T-helper 2 cell (primary cell): ENCODE measurements around the gene ZBTB22.
"Not testable (repeated sequence)": the region's sequence is repeated elsewhere in the genome, so short reads cannot be mapped to it uniquely, and the experiment has no call there.

Experiments used
- DNase-seq, 5 experiments: peaks; one replicate each; pipeline versions ENCODE4 v3.0.0 to v3.0.0-alpha.2; 2012 to 2022
- total RNA-seq, 2 donors: gene quantifications; one replicate each; lab custom pipeline; 2026; lab: John Stamatoyannopoulos, UW

ZBTB22 gene, protein sequence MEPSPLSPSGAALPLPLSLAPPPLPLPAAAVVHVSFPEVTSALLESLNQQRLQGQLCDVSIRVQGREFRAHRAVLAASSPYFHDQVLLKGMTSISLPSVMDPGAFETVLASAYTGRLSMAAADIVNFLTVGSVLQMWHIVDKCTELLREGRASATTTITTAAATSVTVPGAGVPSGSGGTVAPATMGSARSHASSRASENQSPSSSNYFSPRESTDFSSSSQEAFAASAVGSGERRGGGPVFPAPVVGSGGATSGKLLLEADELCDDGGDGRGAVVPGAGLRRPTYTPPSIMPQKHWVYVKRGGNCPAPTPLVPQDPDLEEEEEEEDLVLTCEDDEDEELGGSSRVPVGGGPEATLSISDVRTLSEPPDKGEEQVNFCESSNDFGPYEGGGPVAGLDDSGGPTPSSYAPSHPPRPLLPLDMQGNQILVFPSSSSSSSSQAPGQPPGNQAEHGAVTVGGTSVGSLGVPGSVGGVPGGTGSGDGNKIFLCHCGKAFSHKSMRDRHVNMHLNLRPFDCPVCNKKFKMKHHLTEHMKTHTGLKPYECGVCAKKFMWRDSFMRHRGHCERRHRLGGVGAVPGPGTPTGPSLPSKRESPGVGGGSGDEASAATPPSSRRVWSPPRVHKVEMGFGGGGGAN
- total RNA-seq = 16.5 to 24.3 reads per million in 2 donors

- peak; percentile 88 to 98 (median 94) for DNase-seq
Measured at GRCh38 chr6:33317669-33318425, at the start of gene ZBTB22. Gene ZBTB22, minus strand, starts transcription at chr6:33317744. Its CDS starts 828 bp downstream, at chr6:33316916.

DNA sequence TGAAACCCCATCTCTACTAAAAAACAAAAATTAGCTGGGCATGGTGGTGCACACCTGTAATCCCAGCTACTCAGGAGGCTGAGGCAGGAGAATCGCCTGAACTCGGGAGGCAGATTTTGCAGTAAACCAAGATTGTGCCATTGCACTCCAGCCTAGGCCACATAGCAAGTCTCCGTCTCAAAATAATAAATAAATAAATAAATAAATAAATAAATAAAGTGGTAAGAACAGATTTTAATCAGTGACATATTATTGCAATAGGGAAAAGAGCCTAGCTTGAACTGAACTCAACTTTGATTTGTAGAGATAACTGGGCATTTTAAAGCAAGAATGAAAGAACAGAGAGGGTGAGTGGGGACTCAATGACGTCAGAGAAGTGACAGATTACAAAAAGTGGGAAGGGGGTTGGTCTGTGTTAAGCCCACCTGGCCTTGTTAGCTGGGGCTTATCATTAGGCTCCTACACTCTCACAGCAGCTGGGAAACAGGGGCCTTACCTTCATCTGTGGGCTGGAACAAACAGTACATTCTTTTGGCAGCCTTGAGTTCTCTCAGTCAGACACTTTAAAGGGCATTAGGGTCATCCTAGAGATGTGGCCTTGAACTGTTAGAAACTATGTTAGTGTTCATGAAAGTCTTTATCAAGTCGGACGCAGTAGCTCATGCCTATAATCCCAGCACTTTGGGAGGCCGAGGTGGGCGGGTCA is 49.6 kb upstream of the ZBTB22 start:
- no peak for DNase-seq

DNA sequence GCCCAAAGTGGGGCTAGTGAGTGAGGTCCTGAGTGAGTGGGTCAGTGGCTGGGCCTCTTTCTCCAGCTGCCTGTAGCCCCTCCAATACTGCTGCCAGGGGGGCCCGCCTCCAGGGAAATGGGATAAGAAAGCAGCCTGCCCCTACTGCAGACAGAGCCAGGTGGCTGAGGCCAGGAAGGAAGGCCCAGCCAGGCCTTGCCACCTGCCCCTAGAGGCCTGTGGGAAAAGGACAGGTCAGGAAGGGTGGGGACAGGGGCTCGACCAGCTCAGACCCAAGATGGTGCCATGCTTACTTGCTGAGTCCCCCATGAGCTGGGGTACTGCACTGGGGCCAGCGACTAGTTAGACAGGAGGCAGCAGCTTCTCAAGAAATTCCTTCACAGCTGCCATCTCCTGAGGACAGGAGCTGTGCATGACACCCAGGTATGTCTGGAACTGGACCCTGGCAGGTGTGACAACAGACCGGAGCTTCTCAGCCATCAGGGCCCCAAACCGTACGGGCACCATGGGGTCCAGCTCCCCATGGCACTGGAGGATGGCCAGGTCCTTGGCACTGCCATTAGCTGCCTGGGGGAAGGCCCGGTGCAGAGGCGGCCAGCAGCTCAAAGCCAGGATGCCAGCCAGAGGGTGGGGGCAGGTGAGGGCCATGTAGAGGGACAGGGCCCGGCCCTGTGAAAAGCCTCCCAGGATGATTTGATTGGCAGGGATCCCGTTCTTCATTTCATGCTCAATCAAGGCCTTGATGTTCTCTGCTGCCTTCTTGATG is 47.8 kb upstream of the ZBTB22 start:
- not testable (repeated sequence) for DNase-seq

DNA sequence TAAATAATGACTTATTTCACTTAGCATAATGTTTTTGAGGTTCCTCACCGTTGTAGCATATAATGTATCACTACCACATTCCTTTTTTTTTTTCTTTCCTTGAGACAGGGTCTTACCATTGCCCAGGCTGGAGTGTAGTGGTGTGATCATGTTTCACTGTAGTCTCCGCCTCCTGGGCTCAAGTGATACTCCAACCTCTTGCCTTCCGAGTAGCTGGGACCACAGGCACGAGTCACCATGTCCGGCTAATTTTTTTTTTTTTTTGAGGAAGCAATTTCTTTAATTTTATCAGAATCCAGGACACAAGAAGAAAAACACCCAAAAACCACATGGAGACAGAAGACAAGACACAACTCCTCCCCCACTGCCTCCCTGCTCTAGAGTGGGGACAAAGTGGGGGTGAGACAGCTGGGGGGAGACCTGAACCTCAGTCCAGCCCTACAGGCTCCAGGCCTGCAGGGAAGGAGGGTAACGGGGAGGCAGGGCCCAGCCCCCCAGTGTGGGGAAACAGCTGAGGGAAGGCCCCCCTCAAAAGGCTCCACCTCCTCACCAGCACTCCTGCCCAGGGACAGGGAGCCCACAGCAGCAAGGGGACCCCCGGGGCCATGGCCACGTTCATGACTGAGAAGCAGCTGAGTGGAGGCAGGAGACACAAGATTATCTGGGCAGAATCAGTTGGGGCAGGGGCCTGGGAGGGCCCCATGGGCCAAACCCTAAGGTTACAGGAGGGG is 47.1 kb upstream of the ZBTB22 start:
- not testable (repeated sequence) for DNase-seq

- DNase-seq = not testable (repeated sequence)
Measured at GRCh38 chr6:33363486-33363885, 45.9 kb upstream of the ZBTB22 start.

DNA sequence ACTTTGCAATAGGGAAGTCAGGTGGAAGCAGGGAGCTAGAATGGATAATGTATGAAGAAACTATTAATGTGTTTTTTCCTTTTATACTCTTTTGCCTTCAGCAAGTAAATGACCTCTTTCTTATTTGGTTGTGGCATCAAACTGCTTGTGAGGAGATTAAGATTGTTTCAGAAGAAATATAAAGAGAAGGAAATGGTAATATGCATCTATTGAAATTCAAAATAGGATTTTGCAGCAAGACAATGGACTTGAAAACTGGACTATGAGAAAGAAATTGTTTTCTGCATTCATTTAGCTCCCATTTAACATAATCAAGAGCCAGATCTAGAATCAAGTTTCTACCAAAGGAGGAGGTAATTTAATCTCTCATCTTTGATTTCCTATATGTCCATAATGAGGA is 41.8 kb upstream of the ZBTB22 start:
- DNase-seq = no peak

GRCh38 chr6:33357160-33357871 is 39.8 kb upstream of the ZBTB22 start:
- DNase-seq = not testable (repeated sequence)

- DNase-seq = no peak
Measured at GRCh38 chr6:33356295-33356694, 38.8 kb upstream of the ZBTB22 start.

DNA sequence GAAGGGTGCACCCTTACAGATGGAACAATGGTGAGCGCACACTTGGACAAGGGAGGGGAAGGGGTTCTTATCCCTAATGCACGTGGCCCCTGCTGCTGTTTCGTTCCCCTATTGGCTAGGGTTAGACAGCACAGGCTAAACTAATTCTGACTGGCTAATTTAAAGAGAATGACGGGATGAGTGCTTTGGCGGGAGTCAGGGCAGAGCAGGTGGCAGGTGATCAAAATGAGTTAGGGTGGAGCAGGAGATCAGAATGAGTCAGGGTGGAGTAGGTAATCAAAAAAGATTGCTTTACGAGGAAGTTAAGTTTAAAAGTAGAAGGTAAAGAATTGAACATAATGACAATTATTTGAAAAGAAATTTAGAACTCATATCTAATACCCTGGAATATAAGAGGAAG is 38.3 kb upstream of the ZBTB22 start:
- DNase-seq = not testable (repeated sequence)

DNA sequence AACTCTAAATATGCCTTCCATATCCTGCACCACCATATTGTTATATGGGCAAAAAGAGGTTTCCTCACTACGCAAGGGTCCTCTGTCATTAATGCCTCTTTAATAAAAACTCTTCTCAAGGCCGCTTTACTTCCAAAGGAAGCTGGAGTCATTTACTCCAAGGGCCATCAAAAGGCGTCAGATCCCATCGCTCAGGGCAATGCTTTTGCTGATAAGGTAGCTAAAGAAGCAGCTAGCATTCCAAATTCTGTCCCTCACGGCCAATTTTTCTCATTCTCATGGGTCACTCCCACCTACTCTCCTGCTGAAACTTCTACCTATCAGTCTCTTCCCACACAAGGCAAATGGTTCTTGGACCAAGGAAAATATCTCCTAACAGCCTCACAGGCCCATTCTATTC is 30.3 kb upstream of the ZBTB22 start:
- no peak for DNase-seq

DNA sequence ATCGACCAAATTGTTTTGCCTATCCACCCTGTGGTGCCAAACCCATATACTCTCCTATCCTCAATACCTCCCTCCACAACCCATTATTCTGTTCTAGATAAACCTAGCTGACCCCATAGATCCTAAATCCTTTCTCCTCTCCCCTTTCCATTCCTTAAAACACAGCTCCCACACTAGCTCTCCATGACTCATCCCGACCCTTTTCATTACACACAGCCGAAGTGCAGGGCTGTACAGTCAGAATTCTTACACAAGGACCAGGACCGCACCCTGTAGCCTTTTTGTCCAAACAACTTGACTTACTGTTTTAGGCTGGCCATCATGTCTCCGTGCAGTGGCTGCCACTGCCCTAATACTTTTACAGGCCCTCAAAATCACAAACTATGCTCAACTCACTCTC is 29.4 kb upstream of the ZBTB22 start:
- not testable (repeated sequence) for DNase-seq

DNA sequence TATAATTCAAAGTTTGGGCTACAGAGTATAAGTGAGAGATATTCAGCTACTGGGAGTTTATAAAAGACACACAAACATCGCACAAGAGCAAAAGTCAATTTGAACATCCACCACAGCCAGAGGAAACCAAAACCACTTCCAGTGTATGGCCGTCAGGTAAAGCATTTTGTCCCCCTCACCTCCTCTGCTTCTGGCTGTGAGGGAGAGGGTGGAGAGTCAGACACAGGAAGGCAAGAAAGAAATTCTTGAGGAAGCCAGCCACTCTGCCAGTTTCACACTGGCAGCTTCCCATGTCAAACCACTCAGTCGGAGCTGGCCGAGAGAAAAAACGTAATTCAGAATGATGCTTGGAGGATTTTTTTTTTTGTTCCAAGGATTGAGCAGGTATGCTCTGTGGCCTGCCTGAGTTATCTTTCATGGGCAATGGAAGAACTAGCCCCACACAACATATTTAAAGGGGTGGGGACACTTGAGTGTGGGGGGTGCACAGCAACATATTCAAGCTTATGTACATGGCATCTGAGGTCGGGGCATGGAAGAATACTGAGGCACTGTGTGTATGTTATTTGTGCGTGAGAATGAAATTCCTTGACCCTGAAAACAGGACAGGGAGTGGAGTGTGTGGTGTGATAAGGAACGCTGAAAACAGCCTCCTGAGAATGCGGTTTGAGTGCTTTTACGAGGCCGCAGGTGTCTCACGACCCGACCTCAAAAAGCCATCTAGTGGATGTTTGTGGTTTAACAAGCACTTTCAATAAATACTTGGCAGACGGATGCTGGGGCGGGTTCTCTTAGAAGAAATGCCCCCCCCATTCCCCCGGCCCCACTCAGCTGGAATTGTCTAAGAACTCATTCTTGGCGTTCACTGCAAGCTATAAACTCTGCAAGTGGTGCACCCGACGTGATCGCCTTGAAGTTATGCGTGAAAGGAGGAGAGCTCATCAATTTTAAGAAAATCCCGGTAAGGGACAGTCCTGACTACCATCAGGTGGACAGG is 27.5 kb upstream of the ZBTB22 start:
- DNase-seq = peak; percentile 34 to 93 (median 63)

- peak in 4 of 5 experiments; percentile 17 to 95 (median 76) for DNase-seq
Measured at GRCh38 chr6:33343953-33344611, 26.5 kb upstream of the ZBTB22 start.

- DNase-seq = peak in 1 of 5 experiments; percentile 13
Measured at GRCh38 chr6:33343606-33343952, 26.0 kb upstream of the ZBTB22 start.

DNA sequence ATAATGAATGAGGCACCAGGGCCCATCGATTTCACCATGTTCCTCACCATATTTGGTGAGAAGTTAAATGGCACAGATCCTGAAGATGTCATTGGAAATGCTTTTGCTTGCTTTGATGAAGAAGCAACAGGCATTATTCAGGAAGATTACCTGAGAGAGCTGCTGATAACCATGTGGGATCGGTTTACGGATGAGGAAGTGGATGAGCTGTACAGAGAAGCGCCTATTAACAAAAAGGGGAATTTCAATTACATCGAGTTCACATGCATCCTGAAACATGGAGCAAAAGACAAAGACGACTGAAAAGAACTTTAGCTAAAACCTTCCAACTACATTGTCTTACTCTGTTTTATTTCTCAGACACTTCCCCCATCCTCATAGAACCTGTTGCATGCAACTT is 21.6 kb upstream of the ZBTB22 start:
- no peak for DNase-seq

DNA sequence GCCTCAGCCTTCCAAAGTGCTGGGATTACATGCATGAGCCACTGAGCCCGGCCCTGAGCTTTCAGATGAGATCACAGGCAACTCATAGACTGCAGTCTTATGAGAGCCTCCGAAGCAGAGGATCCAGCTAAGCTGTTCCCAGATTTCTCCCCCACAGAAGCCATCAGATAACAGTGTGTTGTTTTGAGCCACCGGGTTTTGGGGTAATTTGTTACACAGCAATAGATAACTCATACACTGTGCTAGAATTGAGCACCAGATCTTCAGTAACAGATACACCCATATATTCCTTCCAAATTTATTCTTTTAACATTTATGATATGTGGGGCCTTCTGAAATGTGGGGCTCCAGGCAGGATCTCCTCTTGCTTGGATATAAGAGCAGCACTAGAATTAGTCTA is 19.0 kb upstream of the ZBTB22 start:
- no peak for DNase-seq

DNA sequence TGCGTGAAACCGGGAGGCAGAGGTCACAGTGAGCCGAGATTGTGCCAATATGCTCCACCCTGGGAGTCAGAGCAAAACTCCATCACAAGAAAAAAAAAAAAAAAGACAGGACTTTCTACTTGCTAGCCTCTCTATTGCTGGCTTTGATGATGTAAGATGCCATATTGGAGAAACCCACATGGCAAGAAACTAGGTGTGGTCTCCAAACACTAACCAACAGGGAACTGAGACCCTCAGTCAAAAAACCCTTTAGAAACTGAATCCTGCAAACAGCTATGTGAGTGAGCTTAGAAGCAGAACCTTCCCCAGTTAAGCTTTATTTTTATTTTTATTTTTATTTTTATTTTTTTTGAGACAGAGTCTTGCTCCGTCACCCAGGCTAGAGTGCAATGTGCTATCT is 18.4 kb upstream of the ZBTB22 start:
- DNase-seq = no peak

DNA sequence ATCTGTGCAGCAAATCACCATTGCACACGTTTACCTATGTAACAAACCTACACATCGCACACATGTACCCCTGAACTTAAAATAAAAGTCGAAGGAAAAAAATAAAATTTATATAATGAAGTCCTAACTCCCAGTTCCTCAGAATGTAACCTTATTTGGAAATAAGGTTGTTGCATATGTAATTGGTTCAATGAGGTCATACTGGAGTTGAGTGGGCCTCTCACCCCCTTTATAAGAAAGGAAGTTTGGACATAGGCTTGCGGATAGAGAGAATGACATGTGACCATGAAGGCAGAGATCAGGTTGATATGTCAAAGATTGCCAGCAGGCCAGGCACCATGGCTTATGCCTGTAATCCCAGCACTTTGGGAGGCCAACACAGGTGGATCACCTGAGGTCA is 16.1 kb upstream of the ZBTB22 start:
- DNase-seq = no peak

GRCh38 chr6:33330736-33331135 is 13.2 kb upstream of the ZBTB22 start:
- DNase-seq = no peak
